OCI-LY7 (cell line): ENCODE data around the gene GALC.

Experiments
- EZH2phosphoT487 ChIP-seq: fragments of 200-600 bp; sonication (generic); IDR thresholded peaks from 2 replicates; pipeline ENCODE4 v1.6.1; 2018; ENCODE audit warnings: low read depth, borderline replicate concordance, mild to moderate bottlenecking, mixed run types, antibody characterized with exemption, low read length, moderate library complexity, mixed read lengths
- TF ChIP-seq, protein P1 (sequence below): fragments of 200-600 bp; sonication (generic); conservative IDR thresholded peaks from 2 replicates; pipeline ENCODE4 v1.5.1; 2014; ENCODE audit warnings: mild to moderate bottlenecking, antibody characterized with exemption, low read length, moderate library complexity, mixed read lengths

DNA sequence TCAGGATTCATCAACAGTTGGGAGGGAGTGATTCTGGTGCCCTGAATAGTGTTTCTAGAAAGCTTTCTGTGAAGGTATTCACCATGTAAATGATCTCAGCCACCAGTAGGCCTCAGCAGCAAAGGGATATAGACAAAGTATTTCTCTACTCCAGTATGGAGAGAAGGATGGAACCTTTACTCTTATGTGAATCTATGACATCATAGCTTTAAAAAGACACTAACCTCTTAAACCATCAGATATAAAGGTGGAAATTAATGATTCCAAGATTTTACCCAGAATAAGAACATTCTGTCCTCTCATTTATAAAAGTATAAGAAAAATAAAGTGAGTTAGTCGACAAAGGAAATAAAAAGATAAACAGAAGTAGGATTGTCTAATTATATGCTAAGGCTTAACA, 16.5 kb upstream of the GALC start:
- TF ChIP-seq, protein P1, sequence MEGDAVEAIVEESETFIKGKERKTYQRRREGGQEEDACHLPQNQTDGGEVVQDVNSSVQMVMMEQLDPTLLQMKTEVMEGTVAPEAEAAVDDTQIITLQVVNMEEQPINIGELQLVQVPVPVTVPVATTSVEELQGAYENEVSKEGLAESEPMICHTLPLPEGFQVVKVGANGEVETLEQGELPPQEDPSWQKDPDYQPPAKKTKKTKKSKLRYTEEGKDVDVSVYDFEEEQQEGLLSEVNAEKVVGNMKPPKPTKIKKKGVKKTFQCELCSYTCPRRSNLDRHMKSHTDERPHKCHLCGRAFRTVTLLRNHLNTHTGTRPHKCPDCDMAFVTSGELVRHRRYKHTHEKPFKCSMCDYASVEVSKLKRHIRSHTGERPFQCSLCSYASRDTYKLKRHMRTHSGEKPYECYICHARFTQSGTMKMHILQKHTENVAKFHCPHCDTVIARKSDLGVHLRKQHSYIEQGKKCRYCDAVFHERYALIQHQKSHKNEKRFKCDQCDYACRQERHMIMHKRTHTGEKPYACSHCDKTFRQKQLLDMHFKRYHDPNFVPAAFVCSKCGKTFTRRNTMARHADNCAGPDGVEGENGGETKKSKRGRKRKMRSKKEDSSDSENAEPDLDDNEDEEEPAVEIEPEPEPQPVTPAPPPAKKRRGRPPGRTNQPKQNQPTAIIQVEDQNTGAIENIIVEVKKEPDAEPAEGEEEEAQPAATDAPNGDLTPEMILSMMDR, result no peak
- TF ChIP-seq EZH2phosphoT487, result no peak
